ENCODE measurements around the gene WFDC12.

WFDC12 gene

DNA sequence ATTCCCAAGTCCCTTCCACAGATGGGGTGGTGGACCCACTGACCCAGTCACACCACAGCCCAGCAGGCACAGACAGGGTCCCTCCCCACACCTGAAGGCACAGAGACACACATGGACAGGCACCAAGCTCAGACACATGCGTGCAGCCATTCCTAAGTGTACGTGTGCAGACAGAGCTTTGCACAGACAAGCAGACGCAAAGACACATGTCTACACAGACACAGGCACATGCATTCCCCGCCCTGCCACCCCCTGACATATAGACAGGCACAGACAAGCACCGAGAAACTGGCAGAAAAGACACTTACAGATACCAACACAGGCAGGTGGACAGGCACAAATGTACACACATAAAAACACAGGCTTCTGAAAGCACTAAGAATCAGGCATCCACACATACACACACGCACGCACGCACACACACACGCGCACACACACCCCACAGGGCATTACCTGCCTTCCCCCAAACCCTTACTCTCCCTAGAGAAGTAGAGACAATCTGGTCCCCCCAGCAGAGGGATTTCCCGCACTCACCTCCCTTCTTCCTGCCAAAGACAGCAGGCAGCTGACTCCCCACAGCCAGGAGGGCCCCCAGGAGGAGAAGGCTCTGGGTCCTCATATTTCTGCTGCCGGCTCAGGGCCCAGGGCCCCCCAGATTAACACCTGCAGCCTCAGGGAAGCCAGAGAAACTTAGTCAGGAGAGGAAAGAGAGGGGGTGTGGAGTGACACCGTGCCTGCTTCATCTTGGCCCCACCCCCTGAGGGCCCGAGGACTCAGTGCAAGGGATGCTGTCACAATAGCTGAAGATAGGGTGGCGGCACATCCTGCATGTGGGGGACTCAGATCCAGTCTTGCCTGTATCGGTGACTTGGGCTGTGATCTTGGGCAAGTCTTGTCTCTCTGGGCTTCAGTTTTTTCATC is 9.5 kb downstream of the WFDC12 start, which contains the start of gene WFDC5:
Gene WFDC5, minus strand, starts transcription at position 710 of the 921 bp plus-strand sequence. Its CDS starts 91 bp downstream, at position 619.
- no peak for DNase-seq (ENCODE audit: low spot score)

- DNase-seq (ENCODE audit: low spot score), result no peak
Measured at GRCh38 chr20:45113865-45114264, 10.4 kb downstream of the WFDC12 start.

GRCh38 chr20:45112754-45113153 is 11.5 kb downstream of the WFDC12 start:
- DNase-seq (ENCODE audit: low spot score), result no peak

- DNase-seq (ENCODE audit: low spot score), result no peak
Measured at GRCh38 chr20:45111799-45112471, 12.3 kb downstream of the WFDC12 start.

DNA sequence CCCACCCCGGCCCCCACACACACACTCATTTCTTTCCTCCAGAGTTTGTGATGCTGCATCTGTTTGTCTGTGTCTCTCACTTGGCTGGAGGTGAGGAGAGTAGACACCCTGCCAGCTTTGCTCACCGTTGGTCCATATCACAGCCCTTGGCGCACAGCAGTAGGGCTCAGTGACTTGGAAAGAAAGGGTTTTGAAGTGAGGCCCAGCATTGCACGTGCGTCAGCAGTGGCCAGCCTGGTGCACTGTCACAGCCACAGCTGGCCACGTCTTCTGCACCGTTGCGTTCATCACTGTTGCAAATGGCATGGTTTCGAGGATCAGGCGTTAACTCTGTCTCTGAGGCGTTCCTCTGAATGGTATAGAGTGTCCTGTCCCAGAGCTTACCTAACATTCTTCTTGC is 13.0 kb downstream of the WFDC12 start:
- no peak for DNase-seq (ENCODE audit: low spot score)

- DNase-seq (ENCODE audit: low spot score), result no peak
Measured at GRCh38 chr20:45110301-45110700, 14.0 kb downstream of the WFDC12 start.

GRCh38 chr20:45109634-45110033 is 14.6 kb downstream of the WFDC12 start:
- no peak for DNase-seq (ENCODE audit: low spot score)

GRCh38 chr20:45105317-45105716 is 18.9 kb downstream of the WFDC12 start:
- no peak for DNase-seq (ENCODE audit: low spot score)

GRCh38 chr20:45104786-45105185 is 19.5 kb downstream of the WFDC12 start:
- DNase-seq (ENCODE audit: low spot score), result peak; percentile 89

GRCh38 chr20:45103072-45103471 is 21.2 kb downstream of the WFDC12 start:
- no peak for DNase-seq (ENCODE audit: low spot score)

DNA sequence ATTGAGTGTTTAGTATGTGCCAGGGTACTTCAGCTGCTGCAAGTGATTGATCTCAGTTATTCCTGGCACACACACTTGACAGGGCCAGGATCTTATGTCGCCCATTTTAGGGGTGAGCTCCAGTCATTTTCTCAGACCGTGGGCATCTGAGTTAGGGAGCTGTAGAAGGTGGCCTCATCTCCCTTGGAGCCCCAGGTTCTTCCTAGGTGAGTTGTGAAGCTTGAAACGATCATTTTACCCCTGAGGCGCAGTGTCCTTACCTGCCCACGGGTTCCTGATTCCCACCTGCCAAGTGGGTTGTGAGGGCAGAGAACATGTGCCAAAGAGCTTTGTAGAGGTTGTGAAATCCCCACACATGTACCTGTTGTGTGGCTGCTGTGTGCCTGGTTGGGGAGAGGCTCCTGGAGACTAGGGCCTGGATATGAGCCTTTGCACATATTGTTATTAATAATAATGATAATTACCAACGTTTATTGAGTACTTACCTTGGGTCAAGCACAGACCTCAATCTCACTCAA is 22.9 kb downstream of the WFDC12 start:
- no peak for DNase-seq (ENCODE audit: low spot score)

DNA sequence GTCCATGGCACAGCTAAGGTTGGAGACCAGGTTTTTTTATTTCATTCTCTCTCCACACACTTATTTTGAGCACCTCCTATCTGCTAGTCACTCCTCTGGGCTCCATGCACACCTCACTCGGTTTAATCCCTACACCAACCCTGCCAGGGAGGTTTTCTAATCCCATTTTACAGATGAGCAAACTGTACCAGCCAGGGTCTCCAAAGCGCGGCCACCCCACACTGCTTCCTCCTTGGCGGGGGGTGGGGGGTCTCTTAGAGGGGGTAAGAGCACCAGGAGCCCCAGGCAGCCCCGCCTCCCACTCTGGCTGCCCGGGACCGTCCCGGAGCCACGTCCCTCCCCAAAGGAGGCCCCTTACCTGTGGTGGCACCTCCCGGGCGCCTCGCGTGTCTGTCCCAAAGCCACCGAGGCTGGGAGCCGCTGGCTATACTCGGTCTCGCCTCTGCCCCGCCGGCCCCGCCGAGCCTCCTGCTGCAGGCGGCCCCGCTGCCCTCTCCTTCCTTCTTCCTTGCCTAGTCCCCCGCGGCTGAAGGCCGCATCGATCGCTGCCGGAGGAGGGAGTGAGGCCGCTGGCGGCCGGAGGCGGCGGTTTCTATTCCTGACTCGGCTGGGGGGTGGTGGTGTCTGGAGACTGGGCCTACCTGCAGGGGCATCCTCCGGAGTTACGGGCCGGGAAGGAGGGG is 23.6 kb downstream of the WFDC12 start, which contains the start of gene KCNS1:
Gene KCNS1, minus strand, starts transcription at position 565 of the 683 bp plus-strand sequence. CDS start 1,891 bp downstream, outside the sequence.
- peak; percentile 61 for DNase-seq (ENCODE audit: low spot score)

DNA sequence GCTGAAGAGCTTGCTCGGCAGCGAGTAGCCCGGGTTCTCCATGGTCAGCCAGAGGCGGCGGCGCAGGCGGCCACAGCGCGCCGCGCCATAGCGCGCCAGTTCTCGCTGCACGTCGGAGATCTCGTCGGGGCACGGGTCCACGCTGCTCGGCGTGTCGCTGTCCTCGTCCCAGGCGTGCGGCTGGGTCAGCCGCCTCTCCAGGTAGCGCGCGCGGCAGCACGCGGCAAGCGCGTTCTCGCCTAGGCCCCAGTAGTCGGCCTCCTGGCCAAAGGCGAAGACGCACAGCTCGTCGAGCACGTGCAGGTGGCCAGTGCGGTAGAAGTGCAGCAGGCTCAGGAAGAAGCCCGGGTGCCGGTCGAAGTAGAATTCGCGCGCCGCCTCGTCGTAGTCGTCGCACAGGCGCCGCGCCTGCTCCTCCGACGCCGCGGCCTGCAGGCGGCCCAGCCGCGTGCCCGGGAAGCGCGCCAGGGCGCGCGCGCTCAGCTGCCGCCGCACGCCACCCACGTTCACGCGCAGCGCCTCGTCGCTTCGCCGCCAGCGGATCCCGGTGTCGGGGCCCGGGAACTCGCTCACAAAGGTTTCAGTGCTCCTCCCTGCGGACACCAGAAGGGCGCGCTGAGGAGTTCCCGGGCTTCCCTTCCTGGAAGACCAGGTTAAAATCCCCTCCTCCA is 26.0 kb downstream of the WFDC12 start:
- DNase-seq (ENCODE audit: low spot score), result peak; percentile 51

- DNase-seq (ENCODE audit: low spot score), result peak; percentile 57
Measured at GRCh38 chr20:45097485-45098102, 26.7 kb downstream of the WFDC12 start.

DNA sequence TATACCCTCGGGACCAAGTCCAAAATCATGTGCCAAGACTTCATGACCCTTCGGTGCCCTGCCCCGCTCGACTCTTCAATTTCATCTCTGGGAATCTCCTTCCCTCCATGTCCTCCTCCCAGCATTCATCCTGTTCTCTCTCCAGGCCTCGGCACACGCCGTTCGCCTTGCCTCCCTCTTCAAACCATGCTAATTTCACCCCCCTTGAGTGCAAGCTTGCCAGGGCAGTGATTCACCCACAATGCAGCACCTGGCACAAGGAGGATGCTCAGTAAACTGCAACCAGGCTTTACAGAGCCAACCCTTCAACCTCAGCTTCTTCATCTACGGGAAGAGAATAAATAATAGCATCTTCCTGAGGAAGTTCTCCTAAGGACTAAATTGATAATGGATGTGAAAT is 27.5 kb downstream of the WFDC12 start:
- no peak for DNase-seq (ENCODE audit: low spot score)

DNA sequence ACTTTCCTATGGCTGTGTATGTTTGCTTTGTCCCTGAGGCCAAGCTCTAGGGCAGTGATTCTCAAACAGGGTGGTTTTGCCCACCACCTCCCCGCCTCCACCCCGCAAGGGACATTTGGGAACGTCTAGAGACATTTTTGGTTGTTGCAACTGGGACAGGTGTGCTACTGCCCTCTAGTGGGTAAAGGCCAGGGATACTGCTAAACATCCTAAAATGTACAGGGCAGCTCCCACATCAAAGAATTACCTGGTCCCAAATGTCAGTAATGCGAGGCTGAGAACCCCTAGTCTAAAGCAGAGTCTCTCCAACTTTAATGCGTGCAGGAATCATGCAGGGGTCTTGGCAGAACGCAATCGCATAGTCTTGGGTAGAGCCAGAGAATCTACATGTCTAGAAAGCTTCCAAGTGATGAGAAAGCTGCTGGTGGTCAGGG is 28.4 kb downstream of the WFDC12 start:
- peak; percentile 54 for DNase-seq (ENCODE audit: low spot score)

GRCh38 chr20:45094864-45095574 is 29.2 kb downstream of the WFDC12 start:
- DNase-seq (ENCODE audit: low spot score), result no peak

- DNase-seq (ENCODE audit: low spot score), result no peak
Measured at GRCh38 chr20:45094201-45094600, 30.1 kb downstream of the WFDC12 start.

DNA sequence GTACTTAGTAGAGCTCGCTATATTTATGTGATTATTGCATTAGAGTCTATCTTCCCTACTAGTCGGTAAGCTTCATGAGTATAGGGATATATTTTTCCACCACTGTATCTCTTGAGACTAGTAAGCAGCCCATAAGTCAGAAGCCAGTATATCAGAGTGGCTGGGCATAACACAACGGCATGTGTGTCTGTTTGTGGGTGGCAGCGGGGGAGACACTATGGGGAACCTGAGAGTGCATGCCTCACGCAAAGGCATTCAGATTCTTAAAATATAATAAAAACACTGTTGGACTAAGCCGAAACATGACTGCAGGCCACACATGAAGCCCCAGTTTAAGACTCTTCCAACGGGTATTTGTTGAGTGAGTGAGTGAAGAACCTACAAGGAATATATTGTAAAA is 31.4 kb downstream of the WFDC12 start:
- no peak for DNase-seq (ENCODE audit: low spot score)

GRCh38 chr20:45091366-45091765 is 32.9 kb downstream of the WFDC12 start:
- no peak for DNase-seq (ENCODE audit: low spot score)
